Stimulated activated CD4-positive, alpha-beta T cell treated with anti-CD3 and anti-CD28 coated beads, Interleukin-4, amount 100 ng/mL, for 4 hours (primary cell): ENCODE data around the gene TRDMT1.

ENCODE experiments used
- DNase-seq, 2 experiments: peaks; one replicate each; pipeline ENCODE4 v3.0.0-alpha.2; 2020

TRDMT1 gene

GRCh38 chr10:17229967-17230682 lies 28.7 kb upstream of the TRDMT1 start:
- DNase-seq = peak; percentile 81 to 87

GRCh38 chr10:17229717-17229966 lies 28.2 kb upstream of the TRDMT1 start:
- DNase-seq = no peak

GRCh38 chr10:17229016-17229716 lies 27.7 kb upstream of the TRDMT1 start:
- DNase-seq = peak; percentile 49 to 83

GRCh38 chr10:17228091-17229015 lies 26.9 kb upstream of the TRDMT1 start, which contains the start of gene VIM:
VIM (plus strand) TSS chr10:17228241; CDS start chr10:17229423, 1,182 bp downstream.
- DNase-seq = peak; percentile 72 to 88

GRCh38 chr10:17227367-17228090 lies 26.1 kb upstream of the TRDMT1 start:
- DNase-seq = no peak

GRCh38 chr10:17226891-17227303 lies 25.4 kb upstream of the TRDMT1 start:
- DNase-seq = no peak

- no peak for DNase-seq
Measured at GRCh38 chr10:17225808-17226207, 24.3 kb upstream of the TRDMT1 start.

GRCh38 chr10:17222329-17222728 lies 20.9 kb upstream of the TRDMT1 start:
- DNase-seq = no peak

- DNase-seq = no peak
Measured at GRCh38 chr10:17220652-17221100, 19.2 kb upstream of the TRDMT1 start.

GRCh38 chr10:17219024-17219423 lies 17.6 kb upstream of the TRDMT1 start:
- no peak for DNase-seq

GRCh38 chr10:17217631-17218232 lies 16.3 kb upstream of the TRDMT1 start:
- no peak for DNase-seq

- DNase-seq = no peak
Measured at GRCh38 chr10:17216901-17217395, 15.5 kb upstream of the TRDMT1 start.

GRCh38 chr10:17216217-17216900 lies 14.9 kb upstream of the TRDMT1 start:
- DNase-seq = no peak

- no peak for DNase-seq
Measured at GRCh38 chr10:17215782-17216122, 14.3 kb upstream of the TRDMT1 start.

- no peak for DNase-seq
Measured at GRCh38 chr10:17214971-17215781, 13.7 kb upstream of the TRDMT1 start.

- no peak for DNase-seq
Measured at GRCh38 chr10:17214526-17214925, 13.1 kb upstream of the TRDMT1 start.

GRCh38 chr10:17213646-17214349 lies 12.3 kb upstream of the TRDMT1 start:
- no peak for DNase-seq

GRCh38 chr10:17212802-17213221 lies 11.3 kb upstream of the TRDMT1 start:
- no peak for DNase-seq

GRCh38 chr10:17210361-17210760 lies 8.9 kb upstream of the TRDMT1 start:
- DNase-seq = no peak

- no peak for DNase-seq
Measured at GRCh38 chr10:17209881-17210280, 8.4 kb upstream of the TRDMT1 start.
